ENCODE data around the gene COPA. TPM values are rescaled to one million over a fixed set of nuclear protein-coding genes. Genes with fewer than 3 reads are reported as not detected.

COPA gene
- polyA plus RNA-seq, 10 donors = 109 to 178 (median 136) TPM

- DNase-seq = no peak
Observed at GRCh38 chr1:160277330-160277729, 65.7 kb downstream of the COPA start.

GRCh38 chr1:160271025-160271424, 72.0 kb downstream of the COPA start:
- DNase-seq = no peak

GRCh38 chr1:160267284-160267991, 75.6 kb downstream of the COPA start:
- no peak for DNase-seq

- no peak for DNase-seq
Observed at GRCh38 chr1:160264795-160265307, 78.2 kb downstream of the COPA start.

- peak; percentile 98 to 100 (median 99) for DNase-seq
Observed at GRCh38 chr1:160261893-160262794, 80.9 kb downstream of the COPA start, which contains the start of gene DCAF8. Gene DCAF8 (minus strand): TSS chr1:160262549. CDS start chr1:160244008, 18,541 bp downstream.

GRCh38 chr1:160261556-160261892, 81.5 kb downstream of the COPA start:
- DNase-seq = peak; percentile 53 to 78 (median 64)

- DNase-seq = peak in 2 of 3 donors; percentile 47 to 54
Observed at GRCh38 chr1:160260406-160261382, 82.4 kb downstream of the COPA start.

- DNase-seq = no peak
Observed at GRCh38 chr1:160258177-160258798, 84.8 kb downstream of the COPA start.

- DNase-seq = no peak
Observed at GRCh38 chr1:160257411-160258015, 85.5 kb downstream of the COPA start.

- DNase-seq = peak in 1 of 3 donors; percentile 58
Observed at GRCh38 chr1:160256396-160257046, 86.5 kb downstream of the COPA start.

GRCh38 chr1:160255781-160256300, 87.2 kb downstream of the COPA start:
- no peak for DNase-seq

- peak; percentile 72 to 87 (median 72) for DNase-seq
Observed at GRCh38 chr1:160251687-160252526, 91.1 kb downstream of the COPA start.

GRCh38 chr1:160251011-160251410, 92.0 kb downstream of the COPA start:
- peak; percentile 34 to 80 (median 59) for DNase-seq

- DNase-seq = no peak
Observed at GRCh38 chr1:160247053-160247452, 96.0 kb downstream of the COPA start.

- DNase-seq = no peak
Observed at GRCh38 chr1:160245434-160245833, 97.6 kb downstream of the COPA start.

GRCh38 chr1:160244209-160244608, 98.8 kb downstream of the COPA start:
- no peak for DNase-seq

GRCh38 chr1:160243767-160244166, 99.3 kb downstream of the COPA start:
- no peak for DNase-seq

GRCh38 chr1:160239582-160240299, 103.3 kb downstream of the COPA start:
- no peak for DNase-seq

Data from muscle of back (tissue), 11 donors.